ENCODE results near the gene TRIO.

Gene TRIO

GRCh38 chr5:14383923-14384322 lies 240.8 kb downstream of the TRIO start:
- H3K79me2 ChIP-seq (ENCODE audit: insufficient read depth, low read length), result no peaks in the 10 kb centered on the region
- H3K4me3 ChIP-seq (ENCODE audit: low read depth in 1 of 2, low read length in 2 of 2), result no peak overlapping the region
- no peaks in the 10 kb centered on the region for H3K4me1 ChIP-seq (ENCODE audit: insufficient read depth, low read length)
- H3K27me3 ChIP-seq (ENCODE audit: insufficient read depth, low read length, poor library complexity), result no peaks in the 10 kb centered on the region
- no peak overlapping the region for H3K4me2 ChIP-seq (ENCODE audit: insufficient read depth, low read length)
- H4K20me1 ChIP-seq (ENCODE audit: insufficient read depth, low read length), result no peaks in the 10 kb centered on the region
- TF ChIP-seq CTCF (IDR thresholded peaks at IDR 0.05; ENCODE audit: borderline replicate concordance, extremely low read depth, low read length, poor library complexity, severe bottlenecking) (no peak), EZH2 (IDR thresholded peaks at IDR 0.05; ENCODE audit: borderline replicate concordance, low read depth, low read length, severe bottlenecking) (no peak)
- H3K9me3 ChIP-seq (ENCODE audit: insufficient read depth, low read length, severe bottlenecking), result no peaks in the 10 kb centered on the region
- no peaks in the 10 kb centered on the region for H3K36me3 ChIP-seq (ENCODE audit: insufficient read depth, low read length)
- no peak overlapping the region for H3K27ac ChIP-seq (ENCODE audit: low read length)
- no peak overlapping the region for H2AFZ ChIP-seq (ENCODE audit: low read depth, low read length)
- DNase-seq (no peak), ATAC-seq (ENCODE audit: insufficient read depth, low read depth) (no peak)
- H3K9ac ChIP-seq (ENCODE audit: low read depth, low read length), result no peak overlapping the region

GRCh38 chr5:14385019-14385418 lies 241.9 kb downstream of the TRIO start:
- Histone ChIP-seq H2AFZ (ENCODE audit: low read depth, low read length) (no peak overlapping the region), H3K4me3 (ENCODE audit: low read depth in 1 of 2, low read length in 2 of 2) (no peak overlapping the region), H3K4me2 (ENCODE audit: insufficient read depth, low read length) (no peak overlapping the region), H3K27ac (ENCODE audit: low read length) (no peak overlapping the region), H3K4me1 (ENCODE audit: insufficient read depth, low read length) (no peaks in the 10 kb centered on the region), H3K27me3 (ENCODE audit: insufficient read depth, low read length, poor library complexity) (no peaks in the 10 kb centered on the region), H3K79me2 (ENCODE audit: insufficient read depth, low read length) (no peaks in the 10 kb centered on the region), H3K9ac (ENCODE audit: low read depth, low read length) (no peak overlapping the region), H3K9me3 (ENCODE audit: insufficient read depth, low read length, severe bottlenecking) (no peaks in the 10 kb centered on the region), H4K20me1 (ENCODE audit: insufficient read depth, low read length) (no peaks in the 10 kb centered on the region), H3K36me3 (ENCODE audit: insufficient read depth, low read length) (no peaks in the 10 kb centered on the region)
- DNase-seq, result no peak
- TF ChIP-seq EZH2 (IDR thresholded peaks at IDR 0.05; ENCODE audit: borderline replicate concordance, low read depth, low read length, severe bottlenecking) (no peak), CTCF (IDR thresholded peaks at IDR 0.05; ENCODE audit: borderline replicate concordance, extremely low read depth, low read length, poor library complexity, severe bottlenecking) (no peak)
- no peak; the same call in 2 of the 3 replicates for ATAC-seq (ENCODE audit: insufficient read depth, low read depth)

DNA sequence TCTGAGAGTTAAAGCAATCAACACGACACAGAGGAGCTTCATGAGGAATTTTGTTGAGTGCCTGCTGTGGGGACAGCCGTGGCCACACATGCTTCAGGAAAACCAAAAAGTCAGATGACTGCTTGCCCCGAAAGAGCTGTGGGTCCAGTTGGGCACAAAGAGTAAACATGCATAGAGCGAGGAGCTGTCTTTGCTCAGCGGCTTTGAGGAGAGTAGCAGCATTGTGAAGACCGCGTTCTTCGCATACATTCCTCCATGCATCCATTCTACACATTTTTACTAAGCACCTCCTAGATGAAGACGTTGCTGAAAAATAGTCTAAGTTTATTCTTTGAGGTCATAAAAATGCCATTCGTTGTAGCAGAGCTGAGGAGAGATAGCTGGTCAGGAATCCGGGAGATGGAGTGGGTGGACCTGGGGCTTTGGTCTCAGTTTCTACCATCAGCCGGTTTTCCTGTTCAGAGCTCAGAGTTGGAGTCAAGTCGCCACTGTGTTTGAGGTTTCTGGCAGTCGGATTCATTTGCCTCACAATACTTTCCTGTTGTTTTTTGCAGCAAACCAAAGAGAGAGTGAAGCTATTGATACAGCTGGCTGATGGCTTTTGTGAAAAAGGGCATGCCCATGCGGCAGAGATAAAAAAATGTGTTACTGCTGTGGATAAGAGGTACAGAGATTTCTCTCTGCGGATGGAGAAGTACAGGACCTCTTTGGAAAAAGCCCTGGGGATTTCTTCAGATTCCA lies 243.9 kb downstream of the TRIO start:
- H3K79me2 ChIP-seq (ENCODE audit: insufficient read depth, low read length), result no peaks in the 10 kb centered on the region
- H3K27me3 ChIP-seq (ENCODE audit: insufficient read depth, low read length, poor library complexity), result no peaks in the 10 kb centered on the region
- H3K9ac ChIP-seq (ENCODE audit: low read depth, low read length), result no peak overlapping the region
- no peak overlapping the region for H2AFZ ChIP-seq (ENCODE audit: low read depth, low read length)
- no peak overlapping the region for H3K27ac ChIP-seq (ENCODE audit: low read length)
- TF ChIP-seq CTCF (IDR thresholded peaks at IDR 0.05; ENCODE audit: borderline replicate concordance, extremely low read depth, low read length, poor library complexity, severe bottlenecking) (no peak), EZH2 (IDR thresholded peaks at IDR 0.05; ENCODE audit: borderline replicate concordance, low read depth, low read length, severe bottlenecking) (no peak)
- no peak overlapping the region for H3K4me2 ChIP-seq (ENCODE audit: insufficient read depth, low read length)
- H3K4me1 ChIP-seq (ENCODE audit: insufficient read depth, low read length), result no peaks in the 10 kb centered on the region
- H4K20me1 ChIP-seq (ENCODE audit: insufficient read depth, low read length), result no peaks in the 10 kb centered on the region
- H3K9me3 ChIP-seq (ENCODE audit: insufficient read depth, low read length, severe bottlenecking), result no peaks in the 10 kb centered on the region
- H3K4me3 ChIP-seq (ENCODE audit: low read depth in 1 of 2, low read length in 2 of 2), result no peak overlapping the region
- H3K36me3 ChIP-seq (ENCODE audit: insufficient read depth, low read length), result no peaks in the 10 kb centered on the region
- ATAC-seq (ENCODE audit: insufficient read depth, low read depth), result no peak
- DNase-seq, result no peak
